ENCODE measurements around the gene ULK1.
"Not testable (repeated sequence)": the region's sequence is repeated elsewhere in the genome, so short reads cannot be mapped to it uniquely, and the experiment has no call there.

Gene ULK1

GRCh38 chr12:131862084-131862441, 32.4 kb upstream of the ULK1 start:
- DNase-seq: no peak

- no peak for DNase-seq
Measured at GRCh38 chr12:131862600-131862993, 31.8 kb upstream of the ULK1 start.

- DNase-seq: no peak
Measured at GRCh38 chr12:131862994-131863710, 31.3 kb upstream of the ULK1 start.

GRCh38 chr12:131863711-131864396, 30.6 kb upstream of the ULK1 start:
- no peak for DNase-seq

- DNase-seq: no peak
Measured at GRCh38 chr12:131864469-131864868, 30.0 kb upstream of the ULK1 start.

DNA sequence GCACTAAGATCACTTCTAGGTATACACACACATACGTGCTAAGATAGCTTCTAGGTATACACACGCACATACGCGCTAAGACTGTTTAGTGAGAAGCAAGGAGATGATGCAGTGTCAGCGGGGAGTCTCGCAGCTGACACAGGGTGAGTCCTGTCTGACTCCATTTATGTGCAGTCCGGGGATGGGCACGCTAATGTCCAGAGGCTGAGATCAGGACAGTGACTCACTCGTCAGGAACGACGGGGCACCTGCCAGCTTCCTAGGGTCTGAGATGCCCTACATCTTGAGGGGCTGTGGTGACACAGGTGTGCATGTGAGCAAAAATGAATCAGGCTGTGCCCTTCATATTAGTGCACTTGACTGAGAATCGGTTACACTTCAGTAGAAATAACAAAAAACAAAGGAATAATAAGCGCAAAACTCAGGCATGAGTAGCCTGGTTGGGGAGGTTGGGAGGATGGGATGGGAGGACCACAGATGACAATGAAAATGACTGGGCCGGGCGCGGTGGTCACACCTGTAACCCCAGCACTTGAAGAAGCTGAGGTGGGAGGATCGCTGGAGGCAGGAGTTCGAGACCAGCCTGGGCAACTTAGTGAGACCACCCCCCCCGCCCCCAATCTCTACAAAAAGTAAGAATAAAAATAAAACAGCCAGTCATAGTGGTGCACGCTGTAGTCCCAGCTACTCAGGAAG, 29.1 kb upstream of the ULK1 start:
- DNase-seq: no peak

GRCh38 chr12:131867471-131867870, 27.0 kb upstream of the ULK1 start:
- no peak for DNase-seq

DNA sequence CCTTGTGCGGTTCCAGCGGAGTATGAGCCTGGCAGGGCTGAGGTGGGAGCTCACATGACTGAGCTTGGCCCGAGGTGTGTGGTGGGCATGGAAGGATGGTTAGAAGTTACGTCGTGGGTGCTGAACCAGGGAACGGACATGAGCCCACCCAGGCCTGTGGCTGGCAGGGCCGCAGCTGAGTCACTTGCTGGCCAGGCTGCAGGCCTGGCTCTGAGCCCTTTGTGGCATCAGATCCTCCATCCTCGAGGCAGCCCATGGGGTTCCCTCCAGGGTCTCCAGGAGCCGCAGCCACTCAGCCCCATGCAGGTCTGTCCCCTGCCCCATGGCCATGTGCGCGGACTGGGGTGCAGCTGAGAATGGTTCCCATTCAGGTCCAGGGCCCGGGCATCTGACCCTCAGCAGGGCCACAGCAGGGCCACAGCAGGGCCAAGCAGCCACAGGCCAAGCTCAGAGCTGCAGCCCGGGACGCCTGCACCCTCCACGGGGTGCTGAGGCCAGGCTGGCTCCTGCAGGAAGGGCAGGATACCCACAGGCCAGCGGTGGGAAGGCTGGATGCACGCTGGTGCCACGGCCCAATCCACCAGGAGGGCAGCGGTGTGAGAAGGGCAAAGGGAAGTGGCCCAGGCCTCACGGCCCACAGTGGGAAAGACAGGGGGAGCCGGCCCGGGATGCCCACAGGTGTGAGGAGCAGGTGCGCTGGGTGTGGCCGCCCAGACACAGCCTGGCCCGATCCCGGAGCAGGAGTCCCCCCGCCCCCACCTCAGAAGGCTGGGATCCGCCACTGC, 26.3 kb upstream of the ULK1 start:
- no peak for DNase-seq

DNA sequence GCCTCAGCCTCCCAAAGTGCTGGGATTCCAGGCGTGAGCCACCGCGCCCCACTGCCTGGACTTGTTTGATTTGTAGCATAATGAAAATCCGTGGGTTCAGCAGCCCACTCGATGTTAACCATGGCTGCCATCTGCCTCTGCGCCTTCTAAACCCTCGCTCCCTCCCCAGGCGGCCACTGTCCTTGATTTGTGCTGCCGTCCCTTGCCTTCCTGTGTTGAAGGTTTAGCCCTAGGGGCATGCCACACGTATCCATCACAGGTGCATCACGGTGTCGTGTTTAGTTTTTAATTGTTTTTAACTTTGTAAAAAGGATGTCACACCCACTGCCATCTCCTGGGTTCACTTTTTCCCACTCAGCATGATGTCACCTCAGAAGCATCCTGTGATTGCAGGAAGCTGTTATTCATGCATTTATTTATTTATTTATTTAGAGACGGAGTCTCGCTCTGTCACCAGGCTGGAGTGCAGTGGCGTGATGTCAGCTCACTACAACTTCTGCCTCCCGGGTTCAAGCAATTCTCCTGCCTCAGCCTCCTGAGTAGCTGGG, 24.5 kb upstream of the ULK1 start:
- DNase-seq: no peak

GRCh38 chr12:131871677-131872076, 22.7 kb upstream of the ULK1 start:
- no peak for DNase-seq

DNA sequence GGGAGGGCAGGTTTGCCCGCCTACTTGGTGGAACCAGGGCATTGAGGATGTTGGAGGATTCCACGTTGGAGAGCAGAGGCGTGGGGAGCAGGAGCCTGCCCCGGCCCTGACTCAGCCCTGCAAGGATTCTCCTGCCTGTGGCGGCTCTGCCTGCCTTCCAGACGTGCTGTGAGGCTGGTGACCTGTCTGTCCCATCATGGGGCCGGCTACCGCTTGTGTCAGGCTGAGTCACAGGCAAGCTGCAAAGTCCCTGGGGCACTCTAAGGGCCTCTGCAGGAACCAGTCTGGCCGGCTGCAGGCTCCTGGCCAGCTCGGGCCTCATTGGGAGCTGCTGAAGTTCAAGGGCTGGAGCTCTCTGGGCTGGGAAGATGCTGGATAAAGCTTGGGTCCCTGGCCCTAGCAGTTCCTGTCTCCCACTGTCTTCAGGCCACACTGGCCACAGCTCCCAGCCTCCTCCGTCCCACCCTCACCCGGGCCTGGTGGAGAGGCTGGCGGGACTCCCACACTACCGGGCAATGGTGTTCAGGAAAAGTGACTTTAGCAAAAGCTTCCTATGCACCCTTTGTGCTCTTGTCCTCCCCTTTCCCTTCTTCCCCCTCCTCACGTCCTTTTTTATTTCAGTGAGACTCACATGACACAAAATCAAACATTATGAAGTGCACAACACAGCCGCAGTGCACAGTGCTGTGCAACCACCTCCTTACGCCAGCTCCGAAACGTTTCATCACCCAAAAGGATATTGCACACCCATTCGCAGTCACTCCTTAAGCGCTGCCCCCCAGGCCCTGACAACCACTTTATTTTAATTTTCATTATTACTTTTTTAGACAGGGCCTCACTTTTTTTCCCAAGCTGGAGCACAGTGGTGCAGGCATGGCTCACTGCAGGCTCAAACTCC, 22.0 kb upstream of the ULK1 start:
- DNase-seq: no peak

DNA sequence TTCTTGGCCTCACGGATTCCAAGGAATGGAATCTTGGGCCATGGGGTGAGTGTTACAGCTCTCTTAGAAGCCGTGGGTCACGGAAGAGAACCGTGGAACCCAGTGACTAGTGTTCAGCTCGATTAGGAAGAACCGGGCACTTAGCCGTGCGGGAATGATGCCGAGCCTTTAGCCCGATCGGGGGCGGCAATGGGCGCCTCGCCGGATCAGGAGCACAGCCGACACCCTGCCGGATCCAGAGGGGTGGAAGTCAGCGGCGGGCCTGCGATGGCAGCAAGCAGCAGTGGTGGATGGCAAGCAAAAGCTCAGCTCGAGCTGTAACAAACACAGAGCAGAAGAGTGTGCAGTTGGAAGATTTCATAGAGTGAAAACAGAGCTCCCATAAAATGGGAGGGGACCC, 21.1 kb upstream of the ULK1 start:
- no peak for DNase-seq

DNA sequence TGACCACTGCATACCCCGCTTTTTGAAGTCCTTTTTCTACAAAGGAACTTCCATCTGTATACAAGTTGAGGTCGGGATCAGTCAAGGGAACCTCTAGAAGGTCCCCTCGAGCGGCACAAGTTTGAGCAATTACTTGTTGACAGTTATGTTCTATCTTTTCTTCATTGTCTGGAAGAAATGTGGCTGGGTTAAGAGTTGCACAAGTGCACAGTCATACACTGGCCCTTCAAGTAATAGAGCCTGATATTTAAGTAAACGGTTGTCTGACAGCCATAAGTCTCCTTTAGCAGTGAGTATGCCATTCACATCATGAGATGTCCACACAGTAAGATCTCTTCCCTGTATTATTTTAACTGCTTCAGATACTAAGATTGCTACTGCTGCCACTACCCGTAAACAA, 19.4 kb upstream of the ULK1 start:
- not testable (repeated sequence) for DNase-seq

GRCh38 chr12:131877216-131877615, 17.2 kb upstream of the ULK1 start:
- DNase-seq: not testable (repeated sequence)

- DNase-seq: not testable (repeated sequence)
Measured at GRCh38 chr12:131878436-131878835, 16.0 kb upstream of the ULK1 start.

DNA sequence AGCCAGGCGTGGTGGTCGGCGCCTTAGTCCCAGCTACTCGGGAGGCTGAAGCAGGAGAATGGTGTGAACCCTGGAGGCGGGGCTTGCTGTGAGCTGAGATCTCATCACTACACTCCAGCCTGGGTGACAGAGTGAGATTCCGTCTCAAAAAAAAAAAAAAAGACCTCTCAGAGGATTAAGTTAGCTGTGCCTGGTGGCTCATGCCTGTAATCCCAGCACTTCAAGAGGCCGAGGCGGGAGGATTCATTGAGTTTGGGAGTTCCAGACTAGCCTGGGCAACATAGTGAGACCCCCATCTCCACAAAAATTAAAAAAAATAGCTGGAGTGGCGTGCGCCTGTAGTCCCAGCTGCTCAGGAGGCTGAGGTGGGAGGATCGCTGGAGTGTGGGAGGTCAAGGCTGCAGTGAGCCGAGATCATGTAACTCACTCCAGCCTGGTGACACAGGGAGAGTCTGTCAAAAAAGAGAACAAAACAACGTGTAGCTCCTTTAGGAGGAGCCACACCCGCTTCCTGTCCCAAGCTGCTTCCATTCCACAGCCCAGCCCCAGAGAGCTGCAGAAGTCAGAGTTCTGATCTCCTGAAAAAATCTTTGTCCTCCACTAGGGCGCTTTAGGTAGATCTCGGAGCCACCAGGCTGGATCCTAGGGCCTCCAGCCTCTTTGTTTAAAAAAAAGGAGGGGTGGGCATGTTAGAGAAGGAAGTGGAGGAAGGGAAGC, 11.5 kb upstream of the ULK1 start:
- DNase-seq: no peak

DNA sequence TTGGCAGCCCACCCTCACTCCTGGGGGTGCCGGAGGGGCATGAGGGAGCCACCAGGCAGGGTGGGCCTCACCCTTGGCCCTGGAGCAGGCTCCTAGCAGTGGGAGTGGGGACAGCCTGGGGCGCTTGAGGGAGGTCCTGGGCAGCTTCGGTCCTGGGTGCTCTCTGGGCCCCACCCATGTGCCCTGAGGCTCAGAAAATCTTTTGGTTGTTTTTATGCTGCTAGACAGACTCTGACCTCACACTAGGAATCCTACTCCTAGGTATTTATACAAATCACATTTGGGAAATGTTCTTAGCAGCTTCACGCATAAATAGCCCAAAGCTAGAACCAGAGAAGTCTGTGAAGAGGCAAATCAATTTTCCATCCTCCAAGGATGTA, 10.9 kb upstream of the ULK1 start:
- DNase-seq: no peak

DNA sequence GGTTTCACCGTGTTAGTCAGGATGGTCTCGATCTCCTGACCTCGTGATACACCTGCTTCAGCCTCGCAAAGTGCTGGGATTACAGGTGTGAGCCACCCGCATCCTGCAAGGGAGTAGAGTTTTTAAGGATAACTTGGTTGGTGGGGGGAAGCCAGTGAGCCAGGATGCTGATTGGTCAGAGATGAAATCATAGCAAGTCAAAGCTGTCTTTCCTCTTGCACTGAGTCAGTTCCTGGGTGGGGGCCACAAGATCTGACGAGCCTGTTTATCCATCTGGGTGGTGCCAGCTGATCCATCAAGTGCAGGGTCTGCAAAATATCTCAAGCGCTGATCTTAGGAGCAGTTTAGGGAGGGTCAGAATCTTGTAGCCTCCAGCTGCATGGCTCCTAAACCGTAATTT, 9.3 kb upstream of the ULK1 start:
- DNase-seq: not testable (repeated sequence)

DNA sequence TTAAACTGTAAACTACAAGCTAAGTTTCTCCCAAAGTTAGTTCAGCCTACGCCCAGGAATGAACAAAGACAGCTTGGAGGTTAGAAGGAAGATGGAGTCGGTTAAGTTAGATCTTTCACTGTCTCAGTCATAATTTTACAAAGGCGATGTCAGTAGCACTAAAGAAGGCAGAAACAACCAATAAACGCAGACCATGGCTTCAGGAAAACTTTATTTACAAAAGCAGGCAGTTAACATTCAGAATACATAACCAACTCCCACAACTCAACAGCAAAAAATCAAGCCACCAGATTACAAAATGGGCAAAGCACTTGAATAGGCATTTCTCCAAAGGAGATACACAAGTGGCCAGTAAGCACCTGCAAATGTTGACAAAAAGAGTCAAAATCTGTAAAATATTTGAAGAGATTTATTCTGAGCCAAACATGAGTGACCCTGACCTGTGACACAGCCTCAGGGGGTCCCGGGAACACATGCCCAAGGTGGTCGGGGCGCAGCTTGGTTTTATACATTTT, 8.8 kb upstream of the ULK1 start:
- DNase-seq: no peak

GRCh38 chr12:131891722-131892121, 2.7 kb upstream of the ULK1 start:
- DNase-seq: not testable (repeated sequence)

All from NCI-H526 (cell line).